Activated CD8-positive, alpha-beta memory T cell treated with anti-CD3 and anti-CD28 coated beads, Interleukin-2, amount 50 U/mL, for 4 hours (primary cell): ENCODE data around the gene UTP14C.
"Not testable (repeated sequence)": the region's sequence is repeated elsewhere in the genome, so short reads cannot be mapped to it uniquely, and the experiment has no call there.

Experiments used
- DNase-seq: peaks from one replicate; pipeline ENCODE4 v3.0.0-alpha.2; 2020

UTP14C gene, protein sequence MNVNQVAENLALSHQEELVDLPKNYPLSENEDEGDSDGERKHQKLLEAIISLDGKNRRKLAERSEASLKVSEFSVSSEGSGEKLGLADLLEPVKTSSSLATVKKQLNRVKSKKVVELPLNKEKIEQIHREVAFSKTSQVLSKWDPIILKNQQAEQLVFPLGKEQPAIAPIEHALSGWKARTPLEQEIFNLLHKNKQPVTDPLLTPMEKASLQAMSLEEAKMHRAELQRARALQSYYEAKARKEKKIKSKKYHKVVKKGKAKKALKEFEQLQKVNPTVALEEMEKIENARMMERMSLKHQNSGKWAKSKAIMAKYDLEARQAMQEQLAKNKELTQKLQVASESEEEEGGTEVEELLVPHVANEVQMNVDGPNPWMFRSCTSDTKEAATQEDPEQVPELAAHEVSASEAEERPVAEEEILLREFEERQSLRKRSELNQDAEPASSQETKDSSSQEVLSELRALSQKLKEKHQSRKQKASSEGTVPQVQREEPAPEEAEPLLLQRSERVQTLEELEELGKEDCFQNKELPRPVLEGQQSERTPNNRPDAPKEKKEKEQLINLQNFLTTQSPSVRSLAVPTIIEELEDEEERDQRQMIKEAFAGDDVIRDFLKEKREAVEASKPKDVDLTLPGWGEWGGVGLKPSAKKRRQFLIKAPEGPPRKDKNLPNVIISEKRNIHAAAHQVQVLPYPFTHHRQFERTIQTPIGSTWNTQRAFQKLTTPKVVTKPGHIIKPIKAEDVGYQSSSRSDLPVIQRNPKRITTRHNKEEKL

GRCh38 chr13:52024481-52024880 lies at the start of gene UTP14C:
Gene UTP14C (plus strand): TSS chr13:52024691. CDS start chr13:52028805, 4,114 bp downstream.
- no peak for DNase-seq

DNA sequence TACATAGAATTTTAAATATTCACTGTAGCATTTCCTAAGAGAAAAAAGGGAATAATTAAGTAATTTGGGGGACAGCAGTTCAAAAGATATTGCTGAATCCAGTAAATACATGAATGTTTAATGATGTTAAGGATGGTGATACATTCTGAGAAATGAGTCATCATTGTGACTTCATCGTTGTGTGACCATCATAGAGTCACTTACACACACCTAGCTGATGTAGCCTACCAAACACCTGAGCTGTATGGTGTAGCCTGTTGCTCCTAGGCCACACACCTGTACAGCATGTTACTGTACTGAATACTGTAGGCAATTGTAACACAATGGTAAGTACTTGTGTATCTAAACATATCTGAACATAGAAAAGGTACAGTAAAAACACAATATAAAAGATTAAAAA lies 48.1 kb upstream of the UTP14C start:
- no peak for DNase-seq

DNA sequence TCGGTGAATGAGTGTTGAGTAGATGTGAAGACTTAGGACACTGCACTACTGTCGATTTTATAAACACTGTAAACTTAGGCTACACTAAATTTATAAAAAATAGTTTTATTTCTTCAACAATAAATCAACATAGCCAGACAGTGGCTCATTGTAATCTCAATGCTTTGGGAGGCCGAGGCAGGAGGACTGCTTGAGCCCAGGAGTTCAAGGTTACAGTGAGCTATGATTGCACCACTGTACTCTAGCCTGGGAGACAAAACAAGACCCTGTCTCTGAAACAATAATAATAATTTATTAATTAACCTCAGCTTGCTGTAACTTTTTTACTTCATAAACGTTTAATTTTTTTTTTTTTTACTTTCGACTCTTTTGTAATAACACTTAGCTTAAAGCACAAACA lies 47.6 kb upstream of the UTP14C start:
- DNase-seq, result no peak

DNA sequence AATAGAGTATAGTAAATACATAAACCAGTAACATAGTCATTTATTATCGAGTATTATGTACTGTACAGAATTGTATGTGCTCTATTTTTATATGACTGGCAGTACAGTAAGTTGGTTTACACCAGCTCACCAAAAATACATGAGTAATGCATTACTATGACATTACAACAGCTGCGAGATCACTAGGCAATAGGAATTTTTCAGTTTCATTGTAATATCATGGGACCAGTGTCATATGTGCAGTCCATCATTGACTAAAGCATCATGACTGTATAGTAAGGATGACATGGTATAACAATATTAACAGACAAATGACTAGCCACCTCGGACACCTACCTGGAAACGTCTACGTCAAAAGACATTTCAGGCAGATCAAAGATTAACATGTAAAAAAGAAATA lies 46.9 kb upstream of the UTP14C start:
- no peak for DNase-seq

- DNase-seq, result no peak
Observed at GRCh38 chr13:51978796-51979556, 45.5 kb upstream of the UTP14C start.

DNA sequence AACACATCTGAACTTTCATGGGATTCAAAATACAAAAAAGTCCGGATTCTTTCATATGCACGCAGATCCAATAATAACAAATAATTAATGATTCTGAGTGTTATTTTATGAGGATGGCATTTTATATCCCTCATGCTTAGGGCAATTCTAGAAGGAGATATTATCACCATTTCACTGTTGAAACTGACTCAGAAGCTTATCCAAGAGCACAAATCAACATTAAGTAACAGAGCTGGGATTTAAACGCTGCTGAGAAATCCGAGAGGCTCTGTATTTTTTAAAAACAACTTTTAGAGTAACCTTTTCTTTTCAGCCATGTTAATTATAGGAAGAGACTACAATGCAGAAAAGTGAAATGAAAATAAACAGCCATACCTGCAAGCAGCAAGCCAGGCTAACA lies 43.6 kb upstream of the UTP14C start:
- no peak for DNase-seq

- DNase-seq, result no peak
Observed at GRCh38 chr13:51981355-51981754, 43.1 kb upstream of the UTP14C start.

DNA sequence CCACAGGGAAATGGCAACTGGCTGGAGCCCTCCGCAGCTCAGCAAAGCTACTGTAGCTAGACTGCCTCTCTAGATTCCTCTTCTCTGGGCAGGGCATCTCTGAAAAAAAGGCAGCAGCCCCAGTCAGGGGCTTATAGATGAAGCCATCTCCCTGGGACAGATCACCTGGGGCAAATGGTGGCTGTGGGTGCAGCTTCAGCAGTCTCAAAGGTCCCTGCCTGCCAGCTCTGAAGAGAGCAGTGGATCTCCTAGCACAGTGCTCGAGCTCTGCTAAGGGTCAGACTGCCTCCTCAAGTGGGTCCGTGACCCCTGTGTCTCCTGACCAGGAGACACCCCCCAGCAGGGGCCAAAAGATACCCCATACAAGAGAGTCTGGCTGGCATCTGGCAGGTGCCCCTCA lies 41.2 kb upstream of the UTP14C start:
- not testable (repeated sequence) for DNase-seq

GRCh38 chr13:51984904-51985303 lies 39.6 kb upstream of the UTP14C start:
- not testable (repeated sequence) for DNase-seq

- no peak for DNase-seq
Observed at GRCh38 chr13:51988988-51989618, 35.4 kb upstream of the UTP14C start.

GRCh38 chr13:51993713-51994112 lies 30.8 kb upstream of the UTP14C start:
- no peak for DNase-seq

GRCh38 chr13:51995677-51996551 lies 28.6 kb upstream of the UTP14C start:
- DNase-seq, result no peak

DNA sequence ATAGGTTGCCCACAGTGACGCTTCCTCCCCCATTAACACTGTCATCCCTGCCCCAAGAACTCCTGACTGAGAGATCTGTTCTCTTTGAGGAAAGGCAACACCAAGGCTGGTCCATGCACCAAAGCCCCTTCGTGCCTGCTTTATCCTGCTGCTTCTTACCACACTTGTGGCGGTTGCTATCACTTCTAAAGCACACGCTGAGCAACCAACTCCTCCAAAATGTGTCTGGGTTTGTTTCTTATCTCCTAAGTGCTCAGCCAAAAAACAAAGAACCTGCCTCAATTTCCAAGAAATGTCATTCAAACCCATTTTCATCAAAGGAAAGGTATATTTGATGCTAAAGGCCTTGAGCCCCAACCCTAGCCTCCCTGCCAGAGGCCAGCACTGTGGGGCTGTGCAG lies 27.9 kb upstream of the UTP14C start:
- no peak for DNase-seq

DNA sequence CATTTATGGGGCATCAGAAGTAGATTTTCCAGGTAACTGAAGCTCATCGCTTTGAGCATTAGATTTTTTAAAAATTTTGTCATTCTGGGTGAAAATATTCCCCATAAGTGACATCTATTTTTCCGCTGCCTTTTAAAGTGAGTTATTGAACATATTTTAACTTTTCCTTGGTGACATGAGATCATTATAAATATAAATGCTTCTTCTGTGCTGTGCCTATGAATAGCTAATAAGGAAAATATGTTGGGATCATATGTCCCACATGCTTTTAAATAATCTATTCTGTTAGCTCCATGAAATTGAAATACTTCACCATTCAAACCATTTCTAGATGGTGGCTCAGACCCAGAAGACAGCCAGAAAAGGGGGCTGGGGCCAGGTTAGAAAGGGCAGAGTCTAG lies 27.3 kb upstream of the UTP14C start:
- no peak for DNase-seq

GRCh38 chr13:51997641-51998330 lies 26.7 kb upstream of the UTP14C start:
- no peak for DNase-seq

DNA sequence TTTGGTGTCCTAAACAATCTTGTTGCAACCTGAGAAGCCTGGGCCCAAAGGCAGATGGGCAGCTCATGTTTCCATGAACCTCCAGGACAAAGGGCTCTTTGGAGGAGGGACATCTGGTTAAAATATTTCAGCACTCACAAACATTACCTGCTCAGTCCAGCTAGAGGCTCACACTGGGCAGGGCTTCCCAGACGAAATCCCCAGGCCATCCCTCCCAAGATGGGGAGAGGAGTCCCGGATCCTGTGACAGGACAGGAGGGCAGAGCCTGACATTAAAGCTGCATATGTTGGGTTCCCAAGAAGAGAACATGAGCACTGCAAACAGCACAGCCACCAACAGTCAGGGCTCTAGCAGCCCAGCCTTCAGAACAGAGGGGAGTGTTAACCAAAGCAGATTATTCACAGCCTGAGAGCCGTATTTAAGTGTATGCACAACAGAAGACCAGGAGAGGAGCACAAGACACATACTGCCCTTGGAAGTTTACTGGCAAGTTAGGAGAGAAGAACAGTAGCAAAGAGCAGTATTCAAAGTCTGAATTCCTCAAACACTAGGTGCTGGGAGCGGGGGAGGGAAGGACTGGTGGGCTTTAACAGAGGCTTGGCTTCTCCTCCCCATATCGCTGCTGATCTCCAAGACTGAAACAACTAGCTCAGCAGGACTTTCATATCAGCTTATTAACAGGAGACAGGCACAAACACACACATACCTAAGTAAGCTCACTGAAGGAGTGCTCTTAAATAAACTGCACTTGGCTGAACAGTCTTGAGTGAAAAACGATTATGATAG lies 25.6 kb upstream of the UTP14C start:
- DNase-seq, result no peak

GRCh38 chr13:51999510-51999911 lies 25.0 kb upstream of the UTP14C start:
- no peak for DNase-seq

DNA sequence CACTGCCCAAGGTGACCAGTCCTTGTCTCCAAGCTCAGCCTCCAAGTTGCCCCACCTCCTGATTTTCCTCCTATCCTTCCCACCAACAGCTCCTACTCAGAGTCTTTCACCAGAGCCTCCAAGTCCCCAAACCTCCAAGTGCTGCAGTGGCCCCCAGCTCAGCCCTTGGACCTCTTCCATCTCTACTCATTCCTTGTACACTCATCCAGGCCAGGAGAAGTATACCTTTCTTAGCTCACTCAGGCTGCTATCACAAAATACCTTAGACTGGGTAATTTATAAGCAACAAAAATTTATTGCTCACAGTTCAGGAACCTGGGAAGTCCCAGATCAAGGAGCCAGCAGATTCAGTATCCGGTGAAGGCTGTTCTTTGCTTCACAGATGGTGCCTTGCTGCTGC lies 24.6 kb upstream of the UTP14C start:
- DNase-seq, result no peak

- DNase-seq, result no peak
Observed at GRCh38 chr13:52001120-52001731, 23.3 kb upstream of the UTP14C start.

- no peak for DNase-seq
Observed at GRCh38 chr13:52002361-52002760, 22.1 kb upstream of the UTP14C start.
